Endothelial cell of umbilical vein (primary cell): ENCODE data around the gene ACAP1. TPM values are rescaled to one million over a fixed set of nuclear protein-coding genes. Genes with fewer than 3 reads are reported as not detected.

Experiments used
- BruUV-seq: library from RNA; stranded (reverse); fragments of 400-500 nt; replicated peaks from 2 replicates; lab custom pipeline; 2021; lab: Mats Ljungman, UMichigan
- CTCF ChIA-PET: fragments of 300-600, 350-600 bp; sonication (Branson Sonifier 250); formaldehyde crosslinking; loops from one replicate; lab custom pipeline; 2021; ENCODE audit warnings: antibody characterized with exemption, inconsistent platforms; lab: Charles Lee
- POLR2A ChIA-PET: fragments of 300-600, 350-600 bp; sonication (Branson Sonifier 250); formaldehyde crosslinking; loops from one replicate; lab custom pipeline; 2021; ENCODE audit warnings: antibody characterized with exemption, inconsistent platforms; lab: Charles Lee
- DNase-seq: peaks from one replicate; pipeline ENCODE4 v3.0.0-alpha.2; 2011; ENCODE audit warnings: low read depth, low spot score
- FAIRE-seq: peaks from 2 replicates; lab custom pipeline; 2011; peaks lifted over from hg19 to GRCh38; lab: Jason Lieb, UNC
- H2AFZ ChIP-seq: 2 replicates; pipeline ENCODE4 v1.6.0; 2012; ENCODE audit warnings: low read depth, low read length, control low read depth, inconsistent platforms
- H3K27ac ChIP-seq: 2 replicates; pipeline ENCODE4 v1.5.1; 2011; ENCODE audit warnings: low read depth, mild to moderate bottlenecking, control low read depth, low read length, moderate library complexity; ENCODE audit not compliant: insufficient read depth
- H3K27me3 ChIP-seq, 2 experiments: 2 replicates each; pipeline versions ENCODE4 v1.6.0 to v1.6.1; 2011; ENCODE audit warnings: low read length in 2 of 2, mixed read lengths in 1 of 2; ENCODE audit not compliant: control insufficient read depth in 2 of 2, insufficient read depth in 2 of 2
- H3K36me3 ChIP-seq, 2 experiments: 2 replicates in 1 of 2; 3 replicates in 1 of 2; pipeline ENCODE4 v1.5.1; 2011; ENCODE audit warnings: low read length in 2 of 2, mild to moderate bottlenecking in 1 of 2, moderate library complexity in 1 of 2; ENCODE audit not compliant: control insufficient read depth in 2 of 2, insufficient read depth in 2 of 2; ENCODE audit errors: extremely low read depth in 1 of 2
- H3K4me1 ChIP-seq: 3 replicates; pipeline ENCODE4 v1.5.1; 2011; ENCODE audit warnings: mild to moderate bottlenecking, low read length; ENCODE audit not compliant: control insufficient read depth, insufficient read depth; ENCODE audit errors: extremely low read depth
- H3K4me2 ChIP-seq: 2 replicates; pipeline ENCODE4 v1.6.1; 2011; ENCODE audit warnings: low read length, control low read depth, mixed read lengths; ENCODE audit not compliant: insufficient read depth
- H3K4me3 ChIP-seq, 3 experiments: fragments of 200-600 bp in 1 of 3; sonication (generic), shearing (Covaris generic) in 1 of 3; replicated peaks in 1 of 3; 2 replicates each; pipeline ENCODE4 v1.5.1; 2011 to 2016; ENCODE audit warnings: control low read depth in 3 of 3, low read length in 3 of 3, mild to moderate bottlenecking in 2 of 3, inconsistent platforms in 1 of 3, low read depth in 1 of 3, moderate library complexity in 1 of 3; ENCODE audit not compliant: insufficient read depth in 1 of 3
- H3K79me2 ChIP-seq: 2 replicates; pipeline ENCODE4 v1.6.0; 2012; ENCODE audit warnings: low read length, inconsistent platforms; ENCODE audit not compliant: control insufficient read depth, insufficient read depth
- H3K9ac ChIP-seq: replicated peaks from 2 replicates; pipeline ENCODE3; 2011; ENCODE audit warnings: low read length, control low read depth; ENCODE audit not compliant: insufficient read depth; ENCODE audit errors: extremely low read depth
- H3K9me1 ChIP-seq: replicated peaks from 3 replicates; pipeline ENCODE4 v1.6.0; 2011; ENCODE audit warnings: mild to moderate bottlenecking, low read length; ENCODE audit not compliant: control insufficient read depth, insufficient read depth; ENCODE audit errors: extremely low read depth
- H3K9me3 ChIP-seq: replicated peaks from 2 replicates; pipeline ENCODE4 v1.5.1; 2012; ENCODE audit warnings: low read length, inconsistent platforms; ENCODE audit not compliant: control insufficient read depth, insufficient read depth
- H4K20me1 ChIP-seq: replicated peaks from 2 replicates; pipeline ENCODE3; 2011; ENCODE audit warnings: mild to moderate bottlenecking, low read length; ENCODE audit not compliant: control insufficient read depth, insufficient read depth; ENCODE audit errors: extremely low read depth
- CTCF ChIP-seq, 2 donors: IDR thresholded peaks; 1 replicate in 1 of 2; 2 replicates in 1 of 2; pipeline ENCODE4 v1.5.1; 2011; ENCODE audit warnings: low read length in 2 of 2, mild to moderate bottlenecking in 2 of 2, moderate library complexity in 2 of 2, control low read depth in 1 of 2, inconsistent platforms in 1 of 2, low read depth in 1 of 2; ENCODE audit not compliant: insufficient read depth in 1 of 2; ENCODE audit errors: extremely low read depth in 1 of 2
- EZH2 ChIP-seq: IDR thresholded peaks from 2 replicates; pipeline ENCODE4 v1.6.1; 2012; ENCODE audit warnings: borderline replicate concordance, low read depth, mild to moderate bottlenecking, moderate library complexity, low read length, inconsistent platforms; ENCODE audit not compliant: severe bottlenecking
- FOS ChIP-seq: IDR thresholded peaks from 2 replicates; pipeline ENCODE4 v1.6.1; 2011; ENCODE audit warnings: mild to moderate bottlenecking, low read length, moderate library complexity, borderline replicate concordance; ENCODE audit not compliant: insufficient read depth
- GATA2 ChIP-seq: IDR thresholded peaks from 2 replicates; pipeline ENCODE4 v1.7.0; 2011; ENCODE audit warnings: low read depth, mild to moderate bottlenecking, moderate library complexity, mixed read lengths, low read length; ENCODE audit not compliant: insufficient read length, insufficient read depth
- JUN ChIP-seq: IDR thresholded peaks from 2 replicates; pipeline ENCODE4 v1.6.1; 2011; ENCODE audit warnings: borderline replicate concordance, low read depth; ENCODE audit not compliant: insufficient read length, insufficient read depth
- MAX ChIP-seq: IDR thresholded peaks from 2 replicates; pipeline ENCODE4 v1.6.1; 2011; ENCODE audit not compliant: insufficient read depth, insufficient read length
- MYC ChIP-seq: IDR thresholded peaks from one replicate; pipeline ENCODE4 v1.6.1; 2011; ENCODE audit warnings: mild to moderate bottlenecking, low read depth, low read length
- POLR2A ChIP-seq: IDR thresholded peaks from 2 replicates; pipeline ENCODE4 v1.6.1; 2012; ENCODE audit warnings: low read depth, mild to moderate bottlenecking, control low read depth, low read length
- POLR2AphosphoS5 ChIP-seq: IDR thresholded peaks from 2 replicates; pipeline ENCODE4 v1.6.1; 2012; ENCODE audit warnings: low read depth, mild to moderate bottlenecking, control low read depth, low read length, moderate library complexity; ENCODE audit not compliant: insufficient read depth
- dilution Hi-C: fragments of 300-500 bp; cut with MboI; formaldehyde crosslinking; loops from one replicate; pipeline ENCODE4 v1.15.0; 2019; ENCODE audit warnings: low sequenced_read_pairs; ENCODE audit not compliant: extremely low pct_ligation_motif_present
- intact Hi-C: fragments of 100-400 bp; cut with micrococcal nuclease; formaldehyde crosslinking; loops from one replicate; pipeline ENCODE4 v1.10.0; 2022
- polyA plus RNA-seq, 4 experiments: library from polyadenylated mRNA; depleted of rRNA in 3 of 4; stranded (reverse) in 3 of 4; unstranded in 1 of 4; fragments of >200 nt; gene quantifications; 2 replicates each; pipeline versions ENCODE4 v1.2.1 to v1.2.3, GENCODE V29; 2011 to 2012; ENCODE audit warnings: missing spikeins in 1 of 4
- total RNA-seq: library from RNA; stranded (reverse); gene quantifications from 2 replicates; pipeline ENCODE4 v1.2.3, GENCODE V29; 2021

The ACAP1 gene
- total and polyA plus RNA-seq, 2 donors (not counting 3 experiments of a cell fraction or from before 2014, with no cell fraction given), result 0.46 TPM; not detected in 1

- Histone ChIP-seq H3K27ac (no peak overlapping the region), H3K9me1 (no peaks in the 10 kb centered on the region), H2AFZ (no peak overlapping the region), H3K4me3 (no peak overlapping the region), H3K79me2 (no peaks in the 10 kb centered on the region), H4K20me1 (no peaks in the 10 kb centered on the region), H3K27me3 (no peaks in the 10 kb centered on the region), H3K9ac (no peak overlapping the region), H3K4me1 (peaks cover 3% of the 10 kb centered on the region), H3K36me3 (no peaks in the 10 kb centered on the region), H3K4me2 (no peak overlapping the region), H3K9me3 (no peaks in the 10 kb centered on the region)
- CTCF ChIA-PET, result interaction anchor here (1.3 kb wide), 1 partner anchor 203 kb away, joined by 10 read pairs; no protein-coding TSS in a partner anchor
- intact Hi-C loops (loop anchor here (2.0 to 5.0 kb wide), 2 partner anchors 35 to 139 kb away; partner anchors contain the start of gene PLSCR3), dilution Hi-C loops (no loop called here)
- no peak for TF ChIP-seq GATA2
- TF ChIP-seq CTCF (IDR thresholded peaks at IDR 0.05; ENCODE audit: extremely low read depth in 1 of 2, insufficient read depth in 1 of 2, low read depth in 1 of 2, low read length in 2 of 2), result no peak
- no peak for TF ChIP-seq EZH2
- no peak for TF ChIP-seq POLR2A
- TF ChIP-seq FOS, result no peak
- TF ChIP-seq POLR2AphosphoS5, result no peak
- TF ChIP-seq MYC, result no peak
- no peak for TF ChIP-seq JUN
- TF ChIP-seq MAX, result no peak
- no peak for DNase-seq
- BruUV-seq, result no TSS peak
- no peak for FAIRE-seq
- POLR2A ChIA-PET, result no interaction called here
Observed at GRCh38 chr17:7357381-7357780, 21.1 kb downstream of the ACAP1 start.
